Coronary artery (tissue), 2 donors: ENCODE measurements around the gene PXYLP1.

Source experiments
- DNase-seq: peaks from one replicate; pipeline ENCODE4 v3.0.0-alpha.2; 2017; ENCODE audit warnings: low spot score
- H3K27ac ChIP-seq, 2 donors: fragments of 200-600 bp; sonication (generic); one replicate each; pipeline ENCODE4 v1.5.1; 2016 to 2019
- H3K4me3 ChIP-seq: fragments of 200-600 bp; sonication (generic); 2 replicates; pipeline ENCODE4 v1.5.1; 2016; ENCODE audit warnings: mild to moderate bottlenecking, moderate library complexity
- TF ChIP-seq, protein P1 (sequence below): fragments of 200-600 bp; sonication (generic); IDR thresholded peaks from one replicate; pipeline ENCODE4 v1.5.1; 2019; ENCODE audit warnings: antibody characterized with exemption

The PXYLP1 gene

DNA sequence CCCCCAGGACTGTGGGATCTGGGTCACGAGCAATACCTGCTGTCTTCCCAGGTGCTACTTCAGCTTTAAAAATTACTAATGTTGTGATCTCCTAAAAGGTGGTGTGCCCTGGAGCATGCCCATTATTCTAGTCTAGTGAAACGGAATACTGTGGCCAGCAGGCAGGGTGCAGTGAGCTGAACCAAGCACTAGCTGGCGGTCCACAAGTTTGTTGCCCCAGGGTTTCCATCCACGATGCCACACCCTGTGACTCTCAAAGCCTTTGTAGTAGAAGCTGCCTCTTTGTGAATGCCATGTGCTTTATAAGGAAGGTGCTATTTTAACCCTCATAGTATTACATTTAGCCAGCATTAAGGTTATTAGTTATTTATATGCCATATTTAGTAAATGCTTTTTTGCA, 49.1 kb downstream of the PXYLP1 start:
- H3K27ac ChIP-seq, result peak overlapping the region; percentile 66 to 89
- DNase-seq, result peak; percentile 31
- H3K4me3 ChIP-seq, result no peak overlapping the region
- TF ChIP-seq, protein P1, sequence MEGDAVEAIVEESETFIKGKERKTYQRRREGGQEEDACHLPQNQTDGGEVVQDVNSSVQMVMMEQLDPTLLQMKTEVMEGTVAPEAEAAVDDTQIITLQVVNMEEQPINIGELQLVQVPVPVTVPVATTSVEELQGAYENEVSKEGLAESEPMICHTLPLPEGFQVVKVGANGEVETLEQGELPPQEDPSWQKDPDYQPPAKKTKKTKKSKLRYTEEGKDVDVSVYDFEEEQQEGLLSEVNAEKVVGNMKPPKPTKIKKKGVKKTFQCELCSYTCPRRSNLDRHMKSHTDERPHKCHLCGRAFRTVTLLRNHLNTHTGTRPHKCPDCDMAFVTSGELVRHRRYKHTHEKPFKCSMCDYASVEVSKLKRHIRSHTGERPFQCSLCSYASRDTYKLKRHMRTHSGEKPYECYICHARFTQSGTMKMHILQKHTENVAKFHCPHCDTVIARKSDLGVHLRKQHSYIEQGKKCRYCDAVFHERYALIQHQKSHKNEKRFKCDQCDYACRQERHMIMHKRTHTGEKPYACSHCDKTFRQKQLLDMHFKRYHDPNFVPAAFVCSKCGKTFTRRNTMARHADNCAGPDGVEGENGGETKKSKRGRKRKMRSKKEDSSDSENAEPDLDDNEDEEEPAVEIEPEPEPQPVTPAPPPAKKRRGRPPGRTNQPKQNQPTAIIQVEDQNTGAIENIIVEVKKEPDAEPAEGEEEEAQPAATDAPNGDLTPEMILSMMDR, result no peak

DNA sequence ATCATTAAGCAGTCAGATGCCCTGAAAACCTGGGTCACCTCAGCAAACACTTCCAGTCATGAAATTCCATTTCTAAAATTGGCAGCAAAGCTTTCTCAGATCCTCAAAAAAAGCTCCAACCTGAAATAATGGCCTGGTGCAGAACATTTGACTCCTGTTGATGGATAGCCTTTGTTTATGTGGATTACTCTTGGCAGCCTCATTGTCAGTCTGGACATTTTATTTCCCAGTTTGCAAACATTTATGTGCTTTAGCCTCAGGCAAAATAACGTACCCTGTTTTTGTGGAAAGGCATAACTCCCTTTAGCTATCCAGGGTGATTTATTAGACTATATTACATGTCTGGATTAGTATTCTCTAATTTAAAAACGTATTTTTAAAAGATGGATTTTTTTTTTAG, 53.9 kb downstream of the PXYLP1 start:
- no peak for DNase-seq
- TF ChIP-seq, protein P1, result no peak
- Histone ChIP-seq H3K27ac (no peak overlapping the region), H3K4me3 (no peak overlapping the region)

DNA sequence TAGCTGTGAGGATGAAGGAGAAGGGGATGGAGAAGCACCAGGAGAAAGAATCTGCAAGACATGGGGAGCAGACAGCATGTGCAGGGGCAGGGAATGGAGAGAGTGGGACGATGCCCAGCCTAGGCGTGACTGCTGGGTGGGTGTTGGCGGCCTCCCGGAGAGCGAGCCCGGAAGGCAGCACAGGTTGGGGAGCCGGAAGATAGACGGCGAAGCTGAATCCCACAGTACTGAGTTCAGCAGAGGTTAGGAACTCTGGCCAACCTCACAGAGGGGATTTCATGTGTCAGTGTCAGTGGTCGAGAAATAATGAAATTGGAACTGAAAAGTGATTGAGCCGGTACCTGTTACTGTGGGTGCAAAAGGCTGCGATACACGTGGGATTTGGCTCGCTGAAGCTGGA, 55.2 kb downstream of the PXYLP1 start:
- DNase-seq, result peak; percentile 58
- H3K27ac ChIP-seq, result no peak overlapping the region
- TF ChIP-seq, protein P1, result no peak
- no peak overlapping the region for H3K4me3 ChIP-seq

DNA sequence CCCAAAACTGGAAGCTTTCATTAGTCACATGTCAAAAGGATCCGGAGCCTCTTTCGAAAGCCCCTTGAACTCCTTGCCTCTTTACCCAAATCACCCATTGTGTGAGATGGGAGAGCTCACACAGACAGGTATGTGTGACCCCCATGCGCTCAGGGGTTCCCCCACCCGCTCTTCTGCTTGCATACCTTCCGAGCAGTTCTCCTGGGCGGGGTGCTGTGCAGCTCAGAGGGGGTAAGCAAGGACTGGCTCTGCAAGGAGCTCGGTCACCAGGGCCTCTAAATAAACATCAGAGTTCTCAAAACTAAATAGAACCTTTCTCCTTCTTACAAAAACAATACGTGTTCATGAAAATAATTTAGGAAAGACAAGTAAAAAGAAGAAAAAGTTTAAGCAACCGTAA, 55.7 kb downstream of the PXYLP1 start:
- Histone ChIP-seq H3K27ac (no peak overlapping the region), H3K4me3 (no peak overlapping the region)
- peak; percentile 38 for DNase-seq
- TF ChIP-seq, protein P1, result no peak

DNA sequence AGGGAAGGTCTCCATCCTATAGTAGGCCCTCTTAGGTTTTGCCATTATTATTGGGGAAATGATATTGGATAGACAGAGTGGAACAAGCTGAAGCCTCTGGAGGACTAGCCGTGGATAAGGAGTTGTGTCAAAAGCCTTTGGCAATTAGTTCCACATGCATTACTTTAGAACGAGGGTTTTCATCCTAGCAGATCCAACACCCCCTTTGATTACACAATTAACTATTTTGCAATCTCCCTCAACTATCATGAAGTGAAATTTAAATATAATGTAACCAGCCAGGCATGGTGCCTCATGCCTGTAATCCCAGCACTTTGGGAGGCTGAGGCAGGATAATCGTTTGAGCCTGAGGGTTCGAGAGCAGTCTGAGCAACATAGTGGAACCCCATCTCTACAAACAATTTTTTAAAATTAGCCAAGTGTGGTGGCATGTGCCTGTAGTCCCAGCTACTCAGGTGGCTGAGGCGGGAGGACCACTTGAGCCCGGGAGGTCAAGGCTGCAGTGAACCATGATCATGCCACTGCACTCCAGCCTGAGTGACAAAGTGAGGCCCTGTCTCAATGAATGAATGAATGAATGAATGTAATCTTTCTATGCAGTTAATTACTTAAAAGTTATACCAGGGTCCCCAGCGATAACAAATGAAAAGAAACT, 56.8 kb downstream of the PXYLP1 start:
- H3K27ac ChIP-seq, result no peak overlapping the region
- no peak overlapping the region for H3K4me3 ChIP-seq
- DNase-seq, result peak; percentile 9
- TF ChIP-seq, protein P1, result no peak

DNA sequence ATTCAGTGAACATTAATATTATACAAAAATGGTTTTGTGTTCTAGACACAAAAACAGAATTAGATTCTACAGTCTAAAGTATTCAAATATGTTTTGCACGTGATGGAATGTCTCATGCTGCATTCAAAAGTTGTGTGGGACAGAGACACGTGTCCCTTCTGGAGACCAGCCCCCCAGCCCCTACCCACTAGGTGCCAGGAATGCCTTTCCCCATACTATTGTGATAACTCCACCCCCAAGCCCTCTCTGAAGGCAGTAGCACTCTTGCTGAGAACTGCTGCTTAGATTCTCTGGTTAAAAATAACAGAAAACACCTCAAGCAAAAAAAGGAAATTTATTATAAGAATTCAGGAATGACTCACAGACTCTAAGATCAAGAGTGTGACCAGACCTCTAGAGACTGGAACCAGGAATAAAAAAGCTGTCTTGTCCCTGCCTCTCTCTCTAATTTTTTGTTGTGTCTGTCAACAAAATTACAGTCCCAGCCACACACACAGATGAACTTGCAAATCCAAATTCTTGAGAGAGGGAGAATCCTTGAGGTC, 57.7 kb downstream of the PXYLP1 start:
- TF ChIP-seq, protein P1, result no peak

More for the DNA sequence above, 57.7 kb downstream of the PXYLP1 start:
- peak; percentile 47 for DNase-seq
- H3K27ac ChIP-seq, result no peak overlapping the region
- H3K4me3 ChIP-seq, result no peak overlapping the region
